ENCODE data around the gene PCLO. TPM values are rescaled to one million over a fixed set of nuclear protein-coding genes. Genes with fewer than 3 reads are reported as not detected.

Gene PCLO
- total RNA-seq, 4 donors from 2014 or later = 2.3 to 5.0 (median 2.7) TPM

GRCh38 chr7:83204715-83205114, 42.0 kb upstream of the PCLO start:
- Histone ChIP-seq H3K27me3 (no peaks in the 10 kb centered on the region), H3K36me3 (no peaks in the 10 kb centered on the region), H3K9me3 (no peaks in the 10 kb centered on the region), H3K4me1 (no peaks in the 10 kb centered on the region), H3K27ac (replicated peaks in 1 of 4) (no peak overlapping the region), H3K4me3 (no peak overlapping the region)
- WGBS = 90% methylated on average over 2 of the region's 2 CpGs
- no peak for DNase-seq (ENCODE audit: extremely low spot score)
- TF ChIP-seq EP300 (IDR thresholded peaks at IDR 0.05) (no peak), CTCF (IDR thresholded peaks at IDR 0.05) (no peak), POLR2A (IDR thresholded peaks at IDR 0.05; ENCODE audit: low read depth) (no peak)
- intact Hi-C loops (cut with DNase I) = no loop called here

- intact Hi-C loops (cut with DNase I) = no loop called here
- Histone ChIP-seq H3K27ac (replicated peaks in 1 of 4) (no peak overlapping the region), H3K36me3 (no peaks in the 10 kb centered on the region), H3K4me3 (no peak overlapping the region), H3K9me3 (no peaks in the 10 kb centered on the region), H3K4me1 (no peaks in the 10 kb centered on the region), H3K27me3 (no peaks in the 10 kb centered on the region)
- DNase-seq (ENCODE audit: extremely low spot score) = no peak
- WGBS = 91% methylated on average over 1 of the region's 1 CpG
- no peak for TF ChIP-seq POLR2A (IDR thresholded peaks at IDR 0.05; ENCODE audit: low read depth)
- TF ChIP-seq POLR2AphosphoS5 (IDR thresholded peaks at IDR 0.05) = no peak
- no peak for TF ChIP-seq CTCF (IDR thresholded peaks at IDR 0.05)
- TF ChIP-seq EP300 (IDR thresholded peaks at IDR 0.05) = no peak
Observed at GRCh38 chr7:83201355-83201754, 38.7 kb upstream of the PCLO start.

- Histone ChIP-seq H3K9me3 (no peaks in the 10 kb centered on the region), H3K27me3 (no peaks in the 10 kb centered on the region), H3K36me3 (no peaks in the 10 kb centered on the region), H3K4me1 (no peaks in the 10 kb centered on the region), H3K27ac (replicated peaks in 1 of 4) (no peak overlapping the region), H3K4me3 (no peak overlapping the region)
- intact Hi-C loops (cut with DNase I) = no loop called here
- no peak for DNase-seq (ENCODE audit: extremely low spot score)
- TF ChIP-seq EP300 (IDR thresholded peaks at IDR 0.05) (no peak), POLR2AphosphoS5 (IDR thresholded peaks at IDR 0.05) (no peak), POLR2A (IDR thresholded peaks at IDR 0.05; ENCODE audit: low read depth) (no peak), CTCF (IDR thresholded peaks at IDR 0.05) (no peak)
Observed at GRCh38 chr7:83190659-83191389, 28.1 kb upstream of the PCLO start.

GRCh38 chr7:83178796-83179195, 16.1 kb upstream of the PCLO start:
- Histone ChIP-seq H3K27me3 (no peaks in the 10 kb centered on the region), H3K9me3 (peaks cover 0 to 15% (median 11%) of the 10 kb centered on the region in 4 donors), H3K27ac (replicated peaks in 1 of 4) (no peak overlapping the region), H3K36me3 (no peaks in the 10 kb centered on the region), H3K4me1 (no peaks in the 10 kb centered on the region), H3K4me3 (no peak overlapping the region)
- DNase-seq (ENCODE audit: extremely low spot score) = no peak
- WGBS = 67% methylated on average over 1 of the region's 1 CpG
- intact Hi-C loops (cut with DNase I) = no loop called here
- TF ChIP-seq POLR2AphosphoS5 (IDR thresholded peaks at IDR 0.05) (no peak), CTCF (IDR thresholded peaks at IDR 0.05) (no peak), EP300 (IDR thresholded peaks at IDR 0.05) (no peak), POLR2A (IDR thresholded peaks at IDR 0.05; ENCODE audit: low read depth) (no peak)

GRCh38 chr7:83178066-83178465, 15.4 kb upstream of the PCLO start:
- Histone ChIP-seq H3K27me3 (no peaks in the 10 kb centered on the region), H3K36me3 (no peaks in the 10 kb centered on the region), H3K4me1 (no peaks in the 10 kb centered on the region), H3K9me3 (peaks cover 0 to 8% (median 5%) of the 10 kb centered on the region in 4 donors), H3K27ac (replicated peaks in 1 of 4) (no peak overlapping the region), H3K4me3 (no peak overlapping the region)
- intact Hi-C loops (cut with DNase I) = no loop called here
- 82% methylated on average over 4 of the region's 4 CpGs for WGBS
- TF ChIP-seq CTCF (IDR thresholded peaks at IDR 0.05) (no peak), POLR2AphosphoS5 (IDR thresholded peaks at IDR 0.05) (no peak)
- no peak for DNase-seq (ENCODE audit: extremely low spot score)

All from esophagus muscularis mucosa (tissue), 4 donors.